K562 (cell line): ENCODE measurements around the gene LRFN4. TPM values are rescaled to one million over a fixed set of nuclear protein-coding genes. Genes with fewer than 3 reads are reported as not detected.

Experiments used
- ATAC-seq: fragments of 200-7000 bp; cut with Tn5 transposase; 3 replicates; pipeline ENCODE4 v1.9.1; 2020; ENCODE audit warnings: moderate library complexity
- BruUV-seq: library from RNA; stranded (reverse); fragments of 400-500 nt; replicated peaks from 2 replicates; lab custom pipeline; 2021; lab: Mats Ljungman, UMichigan
- CTCF ChIA-PET: fragments of 300-600 bp; formaldehyde crosslinking; extraction: SDS; loops from one replicate; lab custom pipeline; 2021; ENCODE audit warnings: low intra/inter-chr PET ratio; lab: Yijun Ruan, JAX
- POLR2A ChIA-PET: fragments of 300-600, 350-650 bp; sonication (Branson Sonifier 250); formaldehyde crosslinking; extraction: SDS; loops from one replicate; lab custom pipeline; 2021; ENCODE audit warnings: antibody characterized with exemption, inconsistent platforms; lab: Yijun Ruan, JAX
- DNase-seq, 4 experiments: peaks; one replicate each; pipeline versions ENCODE4 v3.0.0 to v3.0.0-alpha.2; 2011 to 2018; ENCODE audit warnings: low spot score in 3 of 4, mixed read lengths in 3 of 4; ENCODE audit errors: extremely low read depth in 1 of 4
- FAIRE-seq: peaks from 2 replicates; lab custom pipeline; 2011; peaks lifted over from hg19 to GRCh38; lab: Jason Lieb, UNC
- H2AFZ ChIP-seq: 2 replicates; pipeline ENCODE4 v1.6.0; 2011; ENCODE audit warnings: low read depth, low read length, control low read depth, inconsistent platforms
- H3K27ac ChIP-seq: fragments of 200-600 bp; 3 replicates; pipeline ENCODE4 v1.8.0; 2011; ENCODE audit warnings: low read depth, mild to moderate bottlenecking, control low read depth, inconsistent platforms, low read length, moderate library complexity, mixed read lengths; ENCODE audit errors: extremely low read depth
- H3K27me3 ChIP-seq, 2 experiments: fragments of 300-600 bp in 1 of 2; 2 replicates in 1 of 2; 3 replicates in 1 of 2; pipeline versions ENCODE4 v1.6.0 to v1.8.0; 2011; ENCODE audit warnings: inconsistent platforms in 2 of 2, low read length in 2 of 2, mild to moderate bottlenecking in 1 of 2, mixed read lengths in 1 of 2, moderate library complexity in 1 of 2; ENCODE audit not compliant: control insufficient read depth in 2 of 2, insufficient read depth in 2 of 2
- H3K36me3 ChIP-seq: fragments of 300-600 bp; 3 replicates; pipeline ENCODE4 v1.8.0; 2011; ENCODE audit warnings: mild to moderate bottlenecking, low read length, inconsistent platforms; ENCODE audit not compliant: control insufficient read depth, insufficient read depth
- H3K4me1 ChIP-seq, 2 experiments: fragments of 200-600 bp in 1 of 2; replicated peaks in 1 of 2; 2 replicates in 1 of 2; 3 replicates in 1 of 2; pipeline versions ENCODE4 v1.5.1 to v1.8.0; 2011; ENCODE audit warnings: inconsistent platforms in 2 of 2, low read length in 2 of 2, mild to moderate bottlenecking in 1 of 2, mixed read lengths in 1 of 2, moderate library complexity in 1 of 2; ENCODE audit not compliant: control insufficient read depth in 2 of 2, insufficient read depth in 2 of 2
- H3K4me2 ChIP-seq: 2 replicates; pipeline ENCODE4 v1.6.1; 2011; ENCODE audit warnings: low read length, control low read depth, inconsistent platforms, mixed read lengths; ENCODE audit not compliant: insufficient read depth
- H3K4me3 ChIP-seq: fragments of 200-600 bp; sonication (generic), shearing (Covaris generic); 2 replicates; pipeline ENCODE4 v1.5.1; 2016; ENCODE audit warnings: control low read depth, inconsistent platforms
- H3K79me2 ChIP-seq: fragments of 200-600 bp; 3 replicates; pipeline ENCODE4 v1.8.0; 2011; ENCODE audit warnings: low read length, inconsistent platforms; ENCODE audit not compliant: control insufficient read depth, insufficient read depth
- H3K9ac ChIP-seq, 2 experiments: 2 replicates each; pipeline versions ENCODE4 v1.6.0 to v1.6.1; 2011; ENCODE audit warnings: low read depth in 2 of 2, low read length in 2 of 2, control low read depth in 1 of 2, inconsistent platforms in 1 of 2, mild to moderate bottlenecking in 1 of 2, mixed read lengths in 1 of 2; ENCODE audit not compliant: insufficient read depth in 1 of 2
- H3K9me1 ChIP-seq: one replicate; pipeline ENCODE4 v1.6.0; 2011; ENCODE audit warnings: inconsistent platforms, mild to moderate bottlenecking, low read length, moderate library complexity; ENCODE audit not compliant: control insufficient read depth, insufficient read depth
- H3K9me3 ChIP-seq: replicated peaks from 2 replicates; pipeline ENCODE4 v1.5.1; 2011; ENCODE audit warnings: low read depth, low read length, inconsistent platforms; ENCODE audit not compliant: control insufficient read depth, insufficient read depth
- H4K20me1 ChIP-seq: replicated peaks from 2 replicates; pipeline ENCODE4 v1.6.1; 2011; ENCODE audit warnings: low read length, inconsistent platforms, mixed read lengths; ENCODE audit not compliant: control insufficient read depth, insufficient read depth
- EZH2 ChIP-seq: IDR thresholded peaks from 2 replicates; pipeline ENCODE4 v1.6.1; 2012; ENCODE audit warnings: low read depth, mild to moderate bottlenecking, inconsistent platforms, low read length, borderline replicate concordance
- GATAD2B ChIP-seq: fragments of 450-650 bp; IDR thresholded peaks from 2 replicates; pipeline ENCODE4 v1.6.1; 2017; ENCODE audit warnings: mild to moderate bottlenecking, borderline replicate concordance
- GTF2F1 ChIP-seq: IDR thresholded peaks from 2 replicates; pipeline ENCODE4 v1.6.1; 2011; ENCODE audit warnings: low read depth, low read length, improper control_type of control experiment
- HCFC1 ChIP-seq: IDR thresholded peaks from 2 replicates; pipeline ENCODE4 v1.6.1; 2012; ENCODE audit warnings: low read depth, low read length, improper control_type of control experiment
- MCM5 ChIP-seq: fragments of 450-650 bp; IDR thresholded peaks from 2 replicates; pipeline ENCODE4 v1.6.1; 2016; ENCODE audit warnings: low read depth
- PCBP1 ChIP-seq: fragments of 200-400 bp; formaldehyde crosslinking; IDR thresholded peaks from 2 replicates; pipeline ENCODE4 v1.6.1; 2018; ENCODE audit warnings: mild to moderate bottlenecking, low read depth, low read length; ENCODE audit not compliant: poor library complexity, severe bottlenecking
- TAF7 ChIP-seq: fragments of 450-650 bp; IDR thresholded peaks from 2 replicates; pipeline ENCODE4 v1.6.1; 2016; ENCODE audit warnings: missing genetic modification characterization, missing compliant biosample characterization
- TEAD4 ChIP-seq, 2 experiments: sonication (generic) in 1 of 2; formaldehyde crosslinking in 1 of 2; IDR thresholded peaks; 2 replicates each; pipeline versions ENCODE4 v1.6.1 to v1.8.0; 2012 to 2022; ENCODE audit warnings: borderline replicate concordance in 1 of 2, inconsistent platforms in 1 of 2, low read length in 1 of 2, mild to moderate bottlenecking in 1 of 2, missing genetic modification reagents in 1 of 2
- THRAP3 ChIP-seq: fragments of 450-650 bp; IDR thresholded peaks from 2 replicates; pipeline ENCODE4 v1.6.1; 2016; ENCODE audit warnings: mild to moderate bottlenecking, inconsistent platforms, borderline replicate concordance
- TOE1 ChIP-seq, 2 experiments: fragments of 450-650 bp in 1 of 2; sonication (generic) in 1 of 2; formaldehyde crosslinking in 1 of 2; IDR thresholded peaks; 2 replicates each; pipeline versions ENCODE4 v1.7.1 to v1.8.0; 2016 to 2022; ENCODE audit warnings: borderline replicate concordance in 2 of 2, mild to moderate bottlenecking in 2 of 2, antibody characterized with exemption in 1 of 2, inconsistent platforms in 1 of 2, low read depth in 1 of 2, missing genetic modification reagents in 1 of 2, moderate library complexity in 1 of 2
- ZNF253 ChIP-seq: fragments of 250-450 bp; sonication (Bioruptor Pico); conservative IDR thresholded peaks from 2 replicates; pipeline ENCODE4 v1.6.1; 2021; ENCODE audit warnings: mild to moderate bottlenecking
- ZNF77 ChIP-seq: fragments of 250-450 bp; sonication (Bioruptor Pico); IDR thresholded peaks from 2 replicates; pipeline ENCODE4 v1.5.0; 2020
- WGBS: fragments of 100-300 bp; shearing (Covaris generic); methylation state at CpG from one replicate; pipeline ENCODE4 v1.1.6; 2016; ENCODE audit warnings: low coverage, mixed read lengths; ENCODE audit not compliant: insufficient coverage; ENCODE audit errors: missing lambda C conversion rate; 5-methylcytosine and 5-hydroxymethylcytosine counted together
- in situ Hi-C: fragments of 300-500 bp; cut with MboI; formaldehyde crosslinking; loops from 4 replicates; pipeline ENCODE4 v1.15.0; 2018; ENCODE audit warnings: inconsistent platforms, mixed read lengths
- intact Hi-C: fragments of 100-400 bp; cut with micrococcal nuclease; formaldehyde crosslinking; loops from 2 replicates; pipeline ENCODE4 v1.14.2; 2022
- polyA plus RNA-seq, 8 experiments: library from polyadenylated mRNA; depleted of rRNA in 4 of 8; stranded (reverse) in 5 of 8; unstranded in 3 of 8; fragments of >200 nt; fragmentation: Nextera tagmentation in 2 of 8; fragmentation: Illumina TruSeq in 1 of 8; extraction: Ambion mirVana in 2 of 8; extraction: Trizol in 1 of 8; gene quantifications; 2 replicates each; pipeline versions ENCODE4 v1.2.1 to v1.2.3, GENCODE V29; 2011 to 2014; ENCODE audit warnings: inconsistent platforms in 1 of 8, missing spikeins in 1 of 8
- total RNA-seq, 7 experiments: library from RNA; depleted of rRNA in 6 of 7; stranded (reverse); fragments of >200 nt in 6 of 7; fragmentation: Illumina TruSeq in 2 of 7; extraction: Trizol in 2 of 7; gene quantifications; 2 replicates each; pipeline versions ENCODE4 v1.2.1 to v1.2.3, GENCODE V29; 2011 to 2021; ENCODE audit warnings: low replicate concordance in 1 of 7
- TF ChIP-seq, protein P1 (sequence below): sonication (generic); formaldehyde crosslinking; IDR thresholded peaks from 2 replicates; pipeline ENCODE4 v1.8.0; 2022; ENCODE audit warnings: mild to moderate bottlenecking, missing genetic modification reagents, borderline replicate concordance
- TF ChIP-seq, protein P2 (sequence below): fragments of 250-450 bp; sonication (Bioruptor Pico); IDR thresholded peaks from 2 replicates; pipeline ENCODE4 v1.8.0; 2021; ENCODE audit warnings: moderate library complexity, mild to moderate bottlenecking, inconsistent platforms

Gene LRFN4
- total and polyA plus RNA-seq, 9 of the 15 experiments (the other 6 are each of a cell fraction or from before 2014, with no cell fraction given), result 0.10 to 60.1 (median 6.7) TPM

DNA sequence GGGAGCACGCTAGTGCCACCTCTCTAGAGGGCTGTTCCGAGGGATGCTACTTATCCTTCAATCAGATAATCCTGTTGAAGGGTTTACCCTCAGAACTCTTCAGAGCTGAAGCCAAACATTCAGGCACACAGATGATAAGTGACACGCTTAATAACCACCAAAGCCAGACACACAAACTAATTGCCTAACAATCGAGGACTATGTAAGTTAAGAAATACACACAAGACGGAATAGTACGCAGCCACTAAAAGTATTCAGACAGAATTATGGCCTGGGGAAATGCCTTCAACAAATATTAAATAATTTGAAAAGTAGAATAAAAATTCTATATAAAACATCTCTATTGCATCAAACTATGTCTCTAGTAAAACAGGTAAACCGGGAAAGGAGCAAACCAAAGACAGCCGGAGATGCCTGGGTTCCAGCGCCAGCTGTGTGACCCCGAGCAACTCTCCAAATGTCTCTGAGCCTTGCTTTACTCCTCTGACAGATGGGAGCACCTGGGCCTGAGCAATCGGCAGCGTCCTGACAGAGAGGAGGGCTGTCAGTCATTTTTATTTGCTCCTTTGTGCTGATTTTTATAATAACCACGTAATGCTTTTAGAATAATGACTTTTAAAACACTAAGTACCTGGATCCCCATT, 11.3 kb downstream of the LRFN4 start (continued):
- TF ChIP-seq TOE1 (IDR thresholded peaks at IDR 0.05; ENCODE audit: borderline replicate concordance) (no peak), TOE1 (CRISPR knock-in tag; IDR thresholded peaks at IDR 0.05; ENCODE audit: borderline replicate concordance, low read depth) (no peak)

DNA sequence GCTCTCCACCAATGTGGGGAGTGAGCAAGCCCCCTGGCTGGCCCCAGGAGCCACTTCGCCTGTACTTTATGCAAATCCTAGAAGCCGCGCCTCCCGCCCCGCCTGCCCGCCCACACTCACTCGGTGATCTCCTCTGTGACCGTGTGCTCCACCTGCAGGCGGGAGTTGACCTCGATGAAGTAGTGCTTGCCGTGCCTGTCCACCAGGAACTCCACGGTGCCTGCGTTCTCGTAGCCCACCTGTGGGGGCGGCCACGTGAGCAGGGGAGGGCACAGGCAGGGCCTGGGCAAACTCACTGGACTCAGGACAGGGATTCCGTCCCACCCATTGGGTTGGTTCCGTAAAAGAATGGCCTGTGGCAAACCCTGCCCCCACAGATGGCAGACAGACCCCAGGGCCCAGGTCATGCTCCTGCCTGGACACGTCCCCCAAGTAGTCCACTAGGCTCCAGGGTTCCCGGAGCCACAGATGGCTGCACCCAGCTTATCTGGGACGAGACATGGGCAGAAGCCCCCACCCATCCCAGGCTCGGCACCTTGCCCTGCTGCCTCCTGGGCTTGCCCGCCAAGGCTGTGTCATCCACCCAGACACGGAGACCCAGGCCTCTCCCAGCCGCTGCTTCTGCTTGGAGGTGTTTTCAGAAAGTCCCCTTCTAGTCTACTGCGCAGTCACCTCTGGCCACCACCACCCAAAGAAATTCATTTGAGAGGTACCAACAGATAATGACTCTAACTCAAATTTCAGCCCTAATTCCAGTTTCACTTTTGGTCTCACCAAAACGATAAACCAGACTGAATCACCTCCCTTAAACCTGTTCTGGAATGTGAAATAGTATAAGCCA, 12.1 kb downstream of the LRFN4 start:
- DNase-seq, result peak; percentile 86 to 92 (median 88)
- 20% methylated on average over 25 of the region's 27 CpGs for WGBS
- Histone ChIP-seq H2AFZ (peak overlapping the region; percentile 79), H3K36me3 (peaks cover 20% of the 10 kb centered on the region; the same call in 2 of the 3 replicates), H3K9me3 (no peaks in the 10 kb centered on the region), H3K27ac (peak overlapping the region; percentile 45), H3K9ac (peak overlapping the region; percentile 27 to 80; a peak in 3 of 4 replicates), H3K4me3 (no peak overlapping the region), H3K4me2 (peak overlapping the region; percentile 9; the same call in 1 of the 2 replicates), H3K9me1 (no peaks in the 10 kb centered on the region), H4K20me1 (0 out of 2 replicates have a peak, but pooled peaks cover 3% of the 10 kb centered on the region), H3K27me3 (no peaks in the 10 kb centered on the region), H3K79me2 (no peaks in the 10 kb centered on the region), H3K4me1 (peaks cover 10 to 61% of the 10 kb centered on the region in 2 experiments; a peak in 4 of 5 replicates)
- ChIA-PET CTCF (interaction anchor here (0.7 to 1.5 kb wide), 3 partner anchors 35 to 460 kb away, joined by 3 to 4 read pairs (median 3); no protein-coding TSS in a partner anchor), POLR2A (no interaction called here)
- BruUV-seq, result no TSS peak
- in situ Hi-C loops (no loop called here), intact Hi-C loops (no loop called here)
- peak; percentile 98 for FAIRE-seq
- ATAC-seq, result peak; percentile 99
- TF ChIP-seq, protein P1, sequence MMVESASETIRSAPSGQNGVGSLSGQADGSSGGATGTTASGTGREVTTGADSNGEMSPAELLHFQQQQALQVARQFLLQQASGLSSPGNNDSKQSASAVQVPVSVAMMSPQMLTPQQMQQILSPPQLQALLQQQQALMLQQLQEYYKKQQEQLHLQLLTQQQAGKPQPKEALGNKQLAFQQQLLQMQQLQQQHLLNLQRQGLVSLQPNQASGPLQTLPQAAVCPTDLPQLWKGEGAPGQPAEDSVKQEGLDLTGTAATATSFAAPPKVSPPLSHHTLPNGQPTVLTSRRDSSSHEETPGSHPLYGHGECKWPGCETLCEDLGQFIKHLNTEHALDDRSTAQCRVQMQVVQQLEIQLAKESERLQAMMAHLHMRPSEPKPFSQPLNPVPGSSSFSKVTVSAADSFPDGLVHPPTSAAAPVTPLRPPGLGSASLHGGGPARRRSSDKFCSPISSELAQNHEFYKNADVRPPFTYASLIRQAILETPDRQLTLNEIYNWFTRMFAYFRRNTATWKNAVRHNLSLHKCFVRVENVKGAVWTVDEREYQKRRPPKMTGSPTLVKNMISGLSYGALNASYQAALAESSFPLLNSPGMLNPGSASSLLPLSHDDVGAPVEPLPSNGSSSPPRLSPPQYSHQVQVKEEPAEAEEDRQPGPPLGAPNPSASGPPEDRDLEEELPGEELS (CRISPR knock-in tag), result no peak
- no peak for TF ChIP-seq THRAP3
- TF ChIP-seq TEAD4 (IDR thresholded peaks at IDR 0.05; ENCODE audit: low read length), result no peak
- TF ChIP-seq TEAD4 (CRISPR knock-in tag; IDR thresholded peaks at IDR 0.05; ENCODE audit: borderline replicate concordance), result no peak
- TF ChIP-seq, protein P2, sequence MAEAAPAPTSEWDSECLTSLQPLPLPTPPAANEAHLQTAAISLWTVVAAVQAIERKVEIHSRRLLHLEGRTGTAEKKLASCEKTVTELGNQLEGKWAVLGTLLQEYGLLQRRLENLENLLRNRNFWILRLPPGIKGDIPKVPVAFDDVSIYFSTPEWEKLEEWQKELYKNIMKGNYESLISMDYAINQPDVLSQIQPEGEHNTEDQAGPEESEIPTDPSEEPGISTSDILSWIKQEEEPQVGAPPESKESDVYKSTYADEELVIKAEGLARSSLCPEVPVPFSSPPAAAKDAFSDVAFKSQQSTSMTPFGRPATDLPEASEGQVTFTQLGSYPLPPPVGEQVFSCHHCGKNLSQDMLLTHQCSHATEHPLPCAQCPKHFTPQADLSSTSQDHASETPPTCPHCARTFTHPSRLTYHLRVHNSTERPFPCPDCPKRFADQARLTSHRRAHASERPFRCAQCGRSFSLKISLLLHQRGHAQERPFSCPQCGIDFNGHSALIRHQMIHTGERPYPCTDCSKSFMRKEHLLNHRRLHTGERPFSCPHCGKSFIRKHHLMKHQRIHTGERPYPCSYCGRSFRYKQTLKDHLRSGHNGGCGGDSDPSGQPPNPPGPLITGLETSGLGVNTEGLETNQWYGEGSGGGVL, result no peak
- no peak; the same call in 1 of the 2 replicates for TF ChIP-seq HCFC1
- no peak for TF ChIP-seq TAF7 (tag)
- TF ChIP-seq PCBP1, result no peak
- no peak for TF ChIP-seq EZH2
- TF ChIP-seq GATAD2B, result no peak
- no peak for TF ChIP-seq MCM5
- no peak for TF ChIP-seq GTF2F1
- no peak for TF ChIP-seq ZNF77 (CRISPR knock-in tag)
- TF ChIP-seq ZNF253, result no peak
